Coronary artery (tissue), 2 donors: ENCODE measurements around the gene KCTD15.

Experiments
- DNase-seq: peaks from one replicate; pipeline ENCODE4 v3.0.0-alpha.2; 2017; ENCODE audit warnings: low spot score
- H3K27ac ChIP-seq, 2 donors: fragments of 200-600 bp; sonication (generic); one replicate each; pipeline ENCODE4 v1.5.1; 2016 to 2019
- H3K4me3 ChIP-seq: fragments of 200-600 bp; sonication (generic); 2 replicates; pipeline ENCODE4 v1.5.1; 2016; ENCODE audit warnings: mild to moderate bottlenecking, moderate library complexity
- TF ChIP-seq, protein P1 (sequence below): fragments of 200-600 bp; sonication (generic); IDR thresholded peaks from one replicate; pipeline ENCODE4 v1.5.1; 2019; ENCODE audit warnings: antibody characterized with exemption

Gene KCTD15

GRCh38 chr19:33832633-33833032, 36.0 kb downstream of the KCTD15 start:
- H3K4me3 ChIP-seq: no peak overlapping the region
- TF ChIP-seq, protein P1, sequence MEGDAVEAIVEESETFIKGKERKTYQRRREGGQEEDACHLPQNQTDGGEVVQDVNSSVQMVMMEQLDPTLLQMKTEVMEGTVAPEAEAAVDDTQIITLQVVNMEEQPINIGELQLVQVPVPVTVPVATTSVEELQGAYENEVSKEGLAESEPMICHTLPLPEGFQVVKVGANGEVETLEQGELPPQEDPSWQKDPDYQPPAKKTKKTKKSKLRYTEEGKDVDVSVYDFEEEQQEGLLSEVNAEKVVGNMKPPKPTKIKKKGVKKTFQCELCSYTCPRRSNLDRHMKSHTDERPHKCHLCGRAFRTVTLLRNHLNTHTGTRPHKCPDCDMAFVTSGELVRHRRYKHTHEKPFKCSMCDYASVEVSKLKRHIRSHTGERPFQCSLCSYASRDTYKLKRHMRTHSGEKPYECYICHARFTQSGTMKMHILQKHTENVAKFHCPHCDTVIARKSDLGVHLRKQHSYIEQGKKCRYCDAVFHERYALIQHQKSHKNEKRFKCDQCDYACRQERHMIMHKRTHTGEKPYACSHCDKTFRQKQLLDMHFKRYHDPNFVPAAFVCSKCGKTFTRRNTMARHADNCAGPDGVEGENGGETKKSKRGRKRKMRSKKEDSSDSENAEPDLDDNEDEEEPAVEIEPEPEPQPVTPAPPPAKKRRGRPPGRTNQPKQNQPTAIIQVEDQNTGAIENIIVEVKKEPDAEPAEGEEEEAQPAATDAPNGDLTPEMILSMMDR: no peak
- H3K27ac ChIP-seq: no peak overlapping the region
- DNase-seq: no peak

- no peak overlapping the region for H3K4me3 ChIP-seq
- no peak overlapping the region for H3K27ac ChIP-seq
- no peak for DNase-seq
- TF ChIP-seq, protein P1: no peak
These were observed 43.7 kb downstream of the KCTD15 start for GRCh38 chr19:33840382-33840781.

DNA sequence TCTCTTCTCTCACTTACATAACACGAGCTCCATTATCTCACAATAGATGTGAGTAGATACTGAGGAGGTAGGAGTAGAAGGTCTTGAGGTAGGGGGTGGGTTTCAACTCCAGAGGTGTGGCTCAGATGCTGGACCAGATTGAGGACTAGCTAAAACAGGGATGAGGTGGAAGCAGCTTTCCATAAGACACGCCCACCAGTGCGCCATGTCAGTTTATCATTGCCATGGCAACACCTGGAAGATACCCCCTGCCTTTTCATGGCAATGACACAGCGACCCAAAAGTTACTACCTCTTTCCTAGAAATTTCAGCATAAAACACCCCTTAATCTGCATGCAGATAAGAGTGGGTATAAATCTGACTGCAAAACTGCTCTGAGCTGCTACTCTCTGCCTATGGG, 44.1 kb downstream of the KCTD15 start:
- Histone ChIP-seq H3K4me3 (no peak overlapping the region), H3K27ac (no peak overlapping the region)
- TF ChIP-seq, protein P1: no peak
- no peak for DNase-seq

- Histone ChIP-seq H3K27ac (no peak overlapping the region), H3K4me3 (no peak overlapping the region)
- TF ChIP-seq, protein P1: no peak
- DNase-seq: no peak
These were observed 45.0 kb downstream of the KCTD15 start for GRCh38 chr19:33841685-33842084.

DNA sequence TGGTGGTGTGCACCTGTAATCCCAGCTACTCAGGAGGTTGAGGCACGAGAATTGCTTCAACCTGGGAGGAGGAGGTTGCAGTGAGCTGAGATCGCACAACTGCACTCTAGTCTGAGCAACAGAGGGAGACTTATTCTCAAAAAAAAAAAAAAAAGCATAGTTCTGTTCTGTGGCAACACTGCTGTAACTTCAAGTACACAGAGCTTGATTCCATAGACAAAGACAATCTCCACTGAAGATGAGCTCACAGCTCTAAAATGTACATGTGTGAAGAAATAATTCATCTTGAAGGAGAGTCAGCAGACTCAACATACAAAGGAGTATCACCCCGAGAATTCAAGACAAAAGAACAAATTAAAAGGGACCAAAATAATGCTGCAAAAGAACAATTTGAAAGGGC, 47.8 kb downstream of the KCTD15 start:
- TF ChIP-seq, protein P1: no peak
- H3K4me3 ChIP-seq: no peak overlapping the region
- no peak for DNase-seq

GRCh38 chr19:33845498-33845897, 48.8 kb downstream of the KCTD15 start:
- no peak for DNase-seq
- Histone ChIP-seq H3K27ac (no peak overlapping the region), H3K4me3 (no peak overlapping the region)
- TF ChIP-seq, protein P1: no peak

More for the DNA sequence above, 47.8 kb downstream of the KCTD15 start:
- H3K27ac ChIP-seq: no peak overlapping the region

GRCh38 chr19:33849551-33850147, 53.0 kb downstream of the KCTD15 start:
- H3K27ac ChIP-seq: no peak overlapping the region
- TF ChIP-seq, protein P1: no peak
- DNase-seq: no peak
- H3K4me3 ChIP-seq: no peak overlapping the region
